SU-DHL-6 (cell line): ENCODE data around the gene CYFIP2.

Experiments used
- H2AFZ ChIP-seq: fragments of 200-600 bp; sonication (generic); 2 replicates; pipeline ENCODE4 v1.6.1; 2014; ENCODE audit warnings: low read depth, mild to moderate bottlenecking, moderate library complexity, mixed read lengths, antibody characterized with exemption, low read length; ENCODE audit not compliant: severe bottlenecking
- H3F3A ChIP-seq: fragments of 200-600 bp; shearing (Covaris generic); 2 replicates; pipeline ENCODE4 v1.6.0; 2016; ENCODE audit warnings: antibody characterized with exemption, mild to moderate bottlenecking; ENCODE audit not compliant: insufficient read depth
- H3K27ac ChIP-seq: fragments of 200-600 bp; sonication (generic); 2 replicates; pipeline ENCODE4 v1.5.1; 2016; ENCODE audit warnings: low read depth, mild to moderate bottlenecking, low read length, moderate library complexity, mixed read lengths
- H3K27me3 ChIP-seq: fragments of 200-600 bp; sonication (generic), shearing (Covaris generic); 2 replicates; pipeline ENCODE4 v1.6.0; 2014; ENCODE audit warnings: mild to moderate bottlenecking, low read length
- H3K36me3 ChIP-seq: fragments of 200-600 bp; sonication (generic); 2 replicates; pipeline ENCODE4 v1.6.1; 2014; ENCODE audit warnings: mild to moderate bottlenecking, low read length, mixed read lengths
- H3K4me2 ChIP-seq: fragments of 300-600, 200-600 bp; shearing (Covaris generic), sonication (generic); 2 replicates; pipeline ENCODE4 v1.6.0; 2014; ENCODE audit warnings: low read length, low read depth, mild to moderate bottlenecking; ENCODE audit not compliant: poor library complexity, severe bottlenecking
- H3K4me3 ChIP-seq: fragments of 200-600 bp; sonication (generic); 2 replicates; pipeline ENCODE4 v1.5.1; 2014; ENCODE audit warnings: antibody characterized with exemption, low read length, mild to moderate bottlenecking, mixed read lengths; ENCODE audit not compliant: insufficient read depth, poor library complexity, severe bottlenecking
- H3K79me2 ChIP-seq: fragments of 200-600 bp; sonication (generic); 2 replicates; pipeline ENCODE4 v1.6.1; 2014; ENCODE audit warnings: mild to moderate bottlenecking, low read length, moderate library complexity; ENCODE audit not compliant: insufficient read depth
- H3K9ac ChIP-seq: fragments of 200-600 bp; sonication (generic); 2 replicates; pipeline ENCODE4 v1.7.0; 2014; ENCODE audit warnings: mild to moderate bottlenecking, low read length
- H3K9me2 ChIP-seq: fragments of 200-600 bp; sonication (generic); replicated peaks from 2 replicates; pipeline ENCODE4 v1.6.1; 2014; ENCODE audit warnings: low read length; ENCODE audit not compliant: insufficient read depth
- H3K9me3 ChIP-seq: fragments of 200-600 bp; sonication (generic); 2 replicates; pipeline ENCODE4 v1.6.1; 2014; ENCODE audit warnings: low read length, mixed read lengths; ENCODE audit not compliant: insufficient read depth
- H4K20me1 ChIP-seq: fragments of 200-600 bp; sonication (generic); 2 replicates; pipeline ENCODE4 v1.6.1; 2014; ENCODE audit warnings: low read depth, mild to moderate bottlenecking, antibody characterized with exemption, low read length, moderate library complexity, mixed read lengths
- CTCF ChIP-seq: fragments of 200-600 bp; sonication (generic); IDR thresholded peaks from one replicate; pipeline ENCODE4 v1.5.1; 2017; ENCODE audit warnings: antibody characterized with exemption, mild to moderate bottlenecking, low read length, moderate library complexity; ENCODE audit not compliant: insufficient read depth, poor library complexity, severe bottlenecking
- EZH2phosphoT487 ChIP-seq: fragments of 200-600 bp; sonication (generic), shearing (Covaris generic); conservative IDR thresholded peaks from 2 replicates; pipeline ENCODE4 v1.6.1; 2018; ENCODE audit warnings: mild to moderate bottlenecking, antibody characterized with exemption, low read length, moderate library complexity, mixed read lengths

Gene CYFIP2

GRCh38 chr5:157343842-157344790 is 78.2 kb downstream of the CYFIP2 start:
- no peak overlapping the region for H3K9ac ChIP-seq
- no peak overlapping the region for H3K4me3 ChIP-seq
- H3K79me2 ChIP-seq = no peaks in the 10 kb centered on the region
- no peaks in the 10 kb centered on the region for H4K20me1 ChIP-seq
- peaks cover 28% of the 10 kb centered on the region for H3K36me3 ChIP-seq
- H3K9me3 ChIP-seq = no peaks in the 10 kb centered on the region
- H3K9me2 ChIP-seq = no peaks in the 10 kb centered on the region
- TF ChIP-seq EZH2phosphoT487 (no peak), CTCF (no peak)
- H3K27ac ChIP-seq = no peak overlapping the region
- no peak overlapping the region for H3K4me2 ChIP-seq
- no peaks in the 10 kb centered on the region for H3K27me3 ChIP-seq
- no peaks in the 10 kb centered on the region for H3F3A ChIP-seq
- H2AFZ ChIP-seq = no peak overlapping the region

GRCh38 chr5:157345067-157345466 is 79.1 kb downstream of the CYFIP2 start:
- Histone ChIP-seq H4K20me1 (no peaks in the 10 kb centered on the region), H3K79me2 (no peaks in the 10 kb centered on the region), H3K36me3 (peaks cover 22% of the 10 kb centered on the region), H3F3A (no peaks in the 10 kb centered on the region), H3K27me3 (no peaks in the 10 kb centered on the region), H3K9me3 (no peaks in the 10 kb centered on the region), H2AFZ (no peak overlapping the region), H3K9ac (no peak overlapping the region), H3K27ac (no peak overlapping the region), H3K4me3 (no peak overlapping the region), H3K4me2 (no peak overlapping the region), H3K9me2 (no peaks in the 10 kb centered on the region)
- TF ChIP-seq EZH2phosphoT487 (no peak), CTCF (no peak)

- Histone ChIP-seq H3K36me3 (peaks cover 21% of the 10 kb centered on the region), H3K9me2 (no peaks in the 10 kb centered on the region), H2AFZ (no peak overlapping the region), H3K79me2 (no peaks in the 10 kb centered on the region), H4K20me1 (no peaks in the 10 kb centered on the region), H3K9ac (no peak overlapping the region), H3K27ac (no peak overlapping the region), H3K27me3 (no peaks in the 10 kb centered on the region), H3K4me2 (no peak overlapping the region), H3K4me3 (no peak overlapping the region), H3F3A (no peaks in the 10 kb centered on the region), H3K9me3 (no peaks in the 10 kb centered on the region)
- TF ChIP-seq EZH2phosphoT487 = no peak
- no peak for TF ChIP-seq CTCF
These were observed 79.6 kb downstream of the CYFIP2 start for GRCh38 chr5:157345485-157345884.
